ENCODE data around the gene HOXA7.

The HOXA7 gene

DNA sequence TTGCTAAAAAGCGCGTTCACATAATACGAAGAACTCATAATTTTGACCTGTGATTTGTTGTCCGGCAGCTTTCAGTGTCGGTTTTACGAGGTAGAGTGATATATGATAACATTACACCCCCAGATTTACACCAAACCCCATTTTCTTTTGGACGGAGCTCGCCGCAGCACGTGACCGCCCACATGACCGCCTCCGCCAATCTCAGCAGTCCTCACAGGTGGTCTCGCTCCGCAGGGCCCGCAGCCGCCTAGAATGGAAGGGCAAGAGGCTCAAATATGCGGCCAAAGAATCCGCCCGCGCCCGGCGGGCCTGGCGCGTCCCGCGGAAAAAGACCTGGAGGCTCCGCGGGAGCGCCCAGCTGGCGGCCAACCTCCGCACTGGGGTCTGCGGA is at the start of gene HOXA7:
HOXA7 (minus strand) TSS at position 168 of the 391 bp plus-strand sequence; CDS start at position 38, 130 bp downstream.
- DNase-seq (ENCODE audit: extremely low read depth in 1 of 2, low read depth in 1 of 2) = no peak

DNA sequence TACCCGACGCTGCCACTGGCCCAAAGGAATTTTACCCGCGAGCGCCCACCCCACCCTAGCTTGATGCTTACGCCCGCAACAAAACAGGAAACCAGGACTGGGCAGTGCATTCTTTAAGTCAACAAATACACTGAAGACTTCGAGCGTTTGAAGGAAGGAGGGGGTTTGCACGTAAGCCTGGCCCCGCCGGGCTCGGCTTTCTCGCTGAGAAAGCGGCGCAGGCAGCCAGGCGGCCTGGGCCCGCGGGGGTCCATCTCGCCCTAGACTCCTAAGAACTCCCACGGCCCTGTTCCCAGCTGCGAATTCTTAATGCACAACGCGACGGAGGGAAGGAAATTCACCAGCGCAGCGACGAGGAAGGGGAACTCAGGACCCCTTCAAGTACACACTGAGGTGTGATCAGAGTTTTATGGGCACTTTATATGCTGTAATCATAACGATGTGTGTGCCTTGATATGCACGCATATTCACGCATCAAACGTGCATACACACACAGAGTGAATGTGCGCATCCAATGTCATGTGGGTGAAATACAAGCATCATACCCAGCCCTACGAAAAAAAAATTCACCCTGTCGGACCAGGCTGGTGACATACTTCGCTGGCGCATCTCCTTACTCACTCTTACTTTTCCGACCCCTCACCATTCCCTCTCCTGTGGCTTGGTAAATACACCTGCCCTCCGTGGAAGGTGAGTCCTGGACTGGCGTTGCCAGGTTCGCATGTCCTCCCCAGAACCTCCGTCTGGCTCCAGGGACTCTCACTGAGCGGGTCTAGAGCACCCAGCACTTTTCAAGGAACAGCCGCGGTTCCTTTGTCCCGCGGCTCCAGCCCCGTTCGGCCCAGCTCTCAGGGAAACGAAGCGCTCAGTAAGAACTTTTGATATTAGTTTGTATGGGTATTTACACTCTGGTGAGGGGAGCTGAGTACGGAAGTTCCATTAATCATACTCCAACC is 49.1 kb upstream of the HOXA7 start:
- DNase-seq (ENCODE audit: extremely low read depth in 1 of 2, low read depth in 1 of 2) = no peak

DNA sequence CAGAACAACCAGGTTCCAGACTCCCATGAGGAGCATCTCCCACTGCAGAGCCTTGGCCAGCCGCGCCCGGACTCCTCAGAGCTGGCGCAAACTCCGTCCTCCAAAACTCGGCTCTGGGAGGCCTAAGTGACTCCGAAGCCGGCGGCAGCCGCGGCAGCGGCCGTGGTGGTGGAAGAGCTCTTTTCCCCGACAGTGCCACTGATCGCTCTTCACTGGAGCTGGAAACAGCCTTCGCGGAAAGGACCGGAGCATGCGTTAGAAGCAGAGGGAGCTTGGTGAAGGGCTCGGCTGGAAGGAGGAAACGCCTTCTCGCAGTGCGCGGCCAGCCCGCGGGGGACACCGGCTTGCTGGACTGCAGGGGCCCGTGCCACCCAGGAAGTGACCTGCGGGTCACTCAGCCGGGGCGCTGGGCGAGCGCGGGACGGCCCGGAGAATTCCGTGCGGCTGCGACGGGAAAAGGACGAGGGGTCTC is 48.4 kb upstream of the HOXA7 start:
- DNase-seq (ENCODE audit: extremely low read depth in 1 of 2, low read depth in 1 of 2) = no peak

DNA sequence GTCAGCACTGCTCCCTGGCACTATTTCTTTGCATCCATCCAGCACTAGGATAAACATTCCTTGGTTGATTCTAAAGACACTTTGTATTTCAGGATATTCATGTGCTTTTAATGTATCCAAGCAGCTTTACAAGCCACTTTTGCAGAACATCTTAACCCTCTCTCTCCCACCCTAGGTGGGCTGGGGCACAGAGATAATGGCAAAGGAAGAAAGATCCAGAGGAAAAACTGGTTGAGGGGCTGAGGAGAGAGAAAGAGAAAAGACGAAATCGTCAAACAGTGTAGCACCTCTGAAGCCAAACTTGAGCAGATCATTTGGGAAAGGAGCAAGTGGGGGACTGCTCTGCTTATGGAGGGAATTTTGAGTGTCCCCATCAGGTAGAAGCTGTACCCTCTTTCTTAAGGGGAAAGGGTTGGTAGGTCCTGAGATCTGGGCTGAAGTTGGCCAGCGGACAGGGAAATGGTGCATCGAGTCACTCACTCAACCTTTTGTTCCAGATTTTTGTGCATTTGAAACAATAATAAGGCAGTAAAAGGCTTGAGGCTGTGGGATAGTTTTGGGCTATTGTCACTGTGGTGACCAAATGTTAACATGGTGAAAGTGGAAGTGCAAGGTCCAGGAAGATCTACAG is 47.6 kb upstream of the HOXA7 start:
- DNase-seq (ENCODE audit: extremely low read depth in 1 of 2, low read depth in 1 of 2) = no peak

DNA sequence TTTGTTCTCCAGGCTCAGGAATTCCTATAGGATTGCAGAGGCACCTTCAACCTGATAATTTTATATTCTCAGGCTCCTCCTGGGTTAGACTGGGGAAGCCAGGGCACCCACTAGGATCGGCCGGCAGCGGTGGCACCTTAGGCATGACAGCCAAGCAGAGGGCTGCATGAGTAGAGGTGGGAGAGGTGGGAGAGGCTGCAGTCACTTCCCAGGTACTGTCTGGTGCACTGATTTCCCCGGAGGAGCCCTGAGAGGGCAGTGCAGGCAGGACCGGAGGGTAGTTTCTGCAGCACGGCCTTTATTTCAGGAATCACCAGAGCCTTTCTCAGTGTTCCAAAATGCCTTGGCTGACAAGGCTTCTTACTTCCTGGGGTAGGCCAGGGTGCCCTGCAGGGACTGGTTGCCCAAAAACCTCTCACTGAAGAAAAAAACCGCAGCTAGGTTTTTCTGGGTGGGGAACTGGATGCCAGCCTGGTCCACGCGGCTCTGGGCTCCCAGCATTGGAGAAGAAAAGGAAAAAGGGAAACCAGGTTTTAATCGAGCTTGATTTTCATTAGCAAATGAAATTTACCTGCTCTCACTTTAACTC is 47.0 kb upstream of the HOXA7 start:
- no peak for DNase-seq (ENCODE audit: extremely low read depth in 1 of 2, low read depth in 1 of 2)

DNA sequence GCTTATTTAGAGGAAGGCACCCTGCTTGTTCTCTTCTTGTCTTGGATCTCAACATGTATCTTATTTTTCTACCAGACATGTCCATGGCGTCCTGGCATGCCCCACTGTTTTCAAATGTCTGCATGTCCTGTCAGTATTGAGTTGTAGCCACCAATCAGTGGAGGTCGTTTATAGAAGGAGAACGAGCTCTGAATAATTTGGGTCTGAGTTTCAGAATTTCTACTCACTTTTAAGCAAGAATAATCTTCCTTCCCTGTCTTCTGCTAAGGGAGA is 46.3 kb upstream of the HOXA7 start:
- DNase-seq (ENCODE audit: extremely low read depth in 1 of 2, low read depth in 1 of 2) = no peak

DNA sequence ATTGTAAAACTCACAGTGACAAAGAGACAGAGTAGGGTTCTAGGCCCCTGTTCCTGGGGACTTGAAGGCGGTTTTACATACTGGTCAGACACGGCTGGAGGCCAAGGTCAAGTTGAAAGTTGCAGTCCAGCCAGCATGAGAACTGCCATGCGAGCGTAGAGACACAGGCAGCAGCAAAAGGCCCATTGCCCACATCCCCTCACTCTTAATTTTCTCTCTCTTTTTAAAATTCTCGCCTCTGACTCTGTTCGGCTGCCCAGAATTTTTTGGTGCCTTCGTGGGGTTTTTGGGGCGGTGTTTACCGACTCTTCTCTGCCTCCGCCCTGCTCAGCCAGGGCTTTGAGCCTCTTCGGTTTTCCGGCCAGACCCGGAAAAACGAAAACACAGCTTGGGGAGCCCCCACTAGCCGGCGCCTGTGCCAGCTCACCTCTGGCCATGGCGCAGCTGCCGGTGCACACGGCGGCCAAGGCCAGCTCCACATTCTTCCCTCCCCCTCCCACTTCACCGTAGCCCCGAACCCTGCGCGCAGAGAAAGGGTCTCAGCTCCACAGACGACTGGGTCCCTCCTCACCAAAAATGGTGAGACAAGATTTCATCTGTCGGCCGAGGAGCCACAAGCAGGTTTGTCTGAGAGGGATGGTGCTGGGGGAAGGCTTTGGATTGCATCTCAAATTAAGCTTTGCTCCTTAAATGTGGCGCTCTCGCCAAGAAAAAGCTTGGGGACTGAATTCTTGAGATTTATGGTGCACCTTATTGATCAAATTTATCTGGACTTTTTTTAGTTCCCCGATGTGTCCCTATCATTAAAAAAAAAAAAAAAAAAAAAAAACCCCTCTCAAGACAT is 45.8 kb upstream of the HOXA7 start:
- DNase-seq (ENCODE audit: extremely low read depth in 1 of 2, low read depth in 1 of 2) = no peak

DNA sequence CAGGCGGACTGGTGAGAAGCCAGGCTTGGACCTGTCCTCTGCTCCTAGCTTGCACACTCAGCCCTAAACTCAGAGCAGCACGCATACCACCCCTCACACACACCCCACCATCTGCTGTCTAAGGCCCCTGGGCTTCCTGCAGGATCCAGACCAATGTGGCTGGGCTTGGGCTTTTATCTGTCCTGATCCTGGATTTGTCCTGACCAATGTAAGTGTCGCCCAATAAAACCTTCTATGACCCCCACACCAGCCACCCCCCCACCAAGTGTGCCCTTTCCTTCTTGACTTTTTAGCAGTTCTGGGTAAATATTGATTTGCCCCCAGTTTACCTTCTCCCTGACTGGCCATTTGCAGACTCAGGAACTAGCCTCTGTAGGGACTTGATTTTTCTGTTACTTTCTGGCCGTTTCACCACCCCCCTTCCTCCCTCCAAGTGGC is 45.1 kb upstream of the HOXA7 start:
- no peak for DNase-seq (ENCODE audit: extremely low read depth in 1 of 2, low read depth in 1 of 2)

DNA sequence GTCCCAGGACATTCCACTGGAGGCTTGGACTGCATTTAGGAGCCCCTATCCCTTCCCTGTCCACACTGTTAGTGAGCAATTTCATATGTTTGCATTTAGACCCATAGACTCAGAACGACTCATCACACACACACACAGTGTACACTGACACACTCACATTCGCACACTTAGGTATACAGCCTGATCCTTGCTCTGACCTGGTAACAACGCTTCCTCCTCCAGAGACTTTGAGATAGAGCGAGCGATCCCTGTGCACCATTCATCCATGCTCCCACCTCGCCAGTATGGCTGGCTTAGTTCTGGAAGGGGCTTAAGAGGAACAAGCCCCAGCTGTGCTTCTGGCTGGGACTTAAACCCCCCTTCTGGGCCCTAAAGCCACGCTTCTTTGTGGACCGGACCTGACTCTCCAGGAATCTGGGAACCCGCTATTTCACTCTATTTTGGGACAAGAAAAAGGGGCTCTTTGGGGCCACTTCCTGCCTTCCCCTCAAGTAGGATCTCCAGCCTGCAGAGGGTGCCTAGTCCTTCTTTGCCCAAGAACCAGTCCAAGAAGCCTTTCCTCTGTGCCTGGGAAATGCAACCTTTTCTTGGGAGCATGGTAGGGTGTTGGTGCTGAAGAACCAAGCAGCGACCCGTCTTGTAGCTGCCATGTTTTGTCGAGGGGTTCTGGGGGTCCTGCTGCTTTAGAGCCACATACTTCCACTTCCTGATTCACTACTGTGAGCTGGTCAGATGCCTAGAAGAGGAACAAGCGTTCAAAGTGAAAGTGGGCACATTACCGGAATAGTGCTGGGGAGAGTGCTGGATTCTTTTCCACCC is 44.5 kb upstream of the HOXA7 start:
- no peak for DNase-seq (ENCODE audit: extremely low read depth in 1 of 2, low read depth in 1 of 2)

DNA sequence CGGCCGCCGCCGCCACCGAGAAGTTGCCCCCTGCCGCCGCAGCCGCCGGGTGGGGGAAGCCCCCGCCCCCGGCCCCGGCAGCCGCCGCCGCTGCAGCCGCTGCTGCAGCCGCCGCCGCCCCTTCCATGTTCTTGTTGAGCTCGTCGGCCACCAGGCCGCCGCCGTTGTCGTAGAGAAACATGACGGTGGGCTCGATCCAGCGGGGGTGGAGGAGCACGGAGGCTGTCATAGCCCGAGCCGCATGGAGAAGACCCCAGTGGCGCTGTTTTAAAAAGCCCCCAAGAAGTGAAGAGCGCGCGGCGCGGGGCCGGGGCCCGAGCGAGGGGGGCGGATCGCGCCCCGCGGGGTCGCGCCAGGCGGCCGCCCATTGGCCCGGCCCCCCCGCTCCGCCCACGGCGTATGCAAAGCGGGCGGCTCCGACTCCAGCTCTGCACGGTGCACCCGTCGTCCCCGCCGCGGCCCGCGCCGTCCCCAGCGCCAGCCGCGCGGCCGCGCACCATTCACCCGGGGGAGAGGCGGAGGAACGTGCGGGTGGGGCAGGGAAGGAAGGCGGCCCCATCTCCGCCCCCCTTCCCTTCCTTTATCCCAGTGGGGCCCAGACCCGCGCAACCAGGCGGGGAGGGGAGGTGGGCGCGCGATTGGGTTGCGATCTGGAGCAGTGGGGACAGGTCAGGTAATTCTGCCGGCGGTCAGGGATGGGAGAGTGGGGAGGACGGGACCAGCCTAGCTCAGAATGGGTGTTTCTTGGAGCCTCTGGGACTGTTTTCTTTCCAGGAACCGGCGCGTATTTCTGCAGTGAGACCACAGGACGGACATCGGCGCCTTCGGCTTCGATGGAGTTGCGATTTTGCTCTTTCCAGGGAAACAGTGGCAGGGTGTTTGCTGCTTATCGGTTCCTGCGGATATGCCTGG is 43.6 kb upstream of the HOXA7 start, which contains the start of gene HOXA13:
HOXA13 (minus strand) TSS at position 243 of the 912 bp plus-strand sequence; CDS start at position 229, 14 bp downstream.
- DNase-seq (ENCODE audit: extremely low read depth in 1 of 2, low read depth in 1 of 2) = no peak

DNA sequence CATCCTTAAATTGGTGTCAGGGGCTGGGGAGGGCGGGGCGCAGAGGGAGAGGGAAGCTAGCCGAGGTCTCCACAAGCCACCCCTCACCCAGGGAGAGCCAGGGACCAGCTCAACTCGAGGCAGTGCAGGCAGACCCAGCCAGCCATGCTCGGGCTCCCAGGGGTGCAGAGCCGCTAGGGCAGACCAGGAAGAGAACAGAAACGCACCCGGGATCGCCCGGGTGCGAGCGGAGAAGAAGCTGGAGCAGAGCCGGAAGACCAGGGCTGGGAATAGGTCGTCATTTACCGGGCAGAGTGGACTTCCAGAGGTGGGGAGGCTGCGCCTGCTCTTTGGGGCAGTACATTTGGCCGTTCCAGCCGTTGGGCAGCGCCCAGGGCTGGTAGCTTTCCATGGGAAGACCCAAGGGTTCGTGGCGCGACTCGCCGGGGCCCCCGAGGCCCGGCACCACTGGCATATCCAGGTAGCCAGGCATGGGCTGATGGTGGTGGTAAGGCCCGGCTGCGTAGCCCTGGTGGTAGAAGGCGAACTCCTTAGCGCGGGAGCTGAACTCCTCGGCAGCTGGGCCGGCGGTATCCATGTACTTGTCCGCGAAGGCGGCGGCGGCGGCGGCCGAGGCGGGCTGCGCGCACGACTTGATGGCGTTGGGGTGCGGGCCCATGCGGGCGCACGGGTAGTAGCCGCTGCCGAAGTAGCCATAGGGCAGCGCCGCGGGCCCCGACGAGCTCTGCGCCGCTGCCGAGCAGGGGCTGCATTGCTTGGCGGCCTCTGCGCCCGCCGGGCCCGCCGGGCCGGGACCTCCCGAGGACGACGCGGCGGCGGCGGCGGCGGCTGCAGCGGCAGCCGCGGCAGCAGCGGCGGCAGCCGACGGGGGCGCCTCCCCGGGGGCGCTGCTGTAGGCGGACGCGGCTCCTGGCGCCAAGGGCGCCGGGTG is 42.7 kb upstream of the HOXA7 start:
- no peak for DNase-seq (ENCODE audit: extremely low read depth in 1 of 2, low read depth in 1 of 2)

DNA sequence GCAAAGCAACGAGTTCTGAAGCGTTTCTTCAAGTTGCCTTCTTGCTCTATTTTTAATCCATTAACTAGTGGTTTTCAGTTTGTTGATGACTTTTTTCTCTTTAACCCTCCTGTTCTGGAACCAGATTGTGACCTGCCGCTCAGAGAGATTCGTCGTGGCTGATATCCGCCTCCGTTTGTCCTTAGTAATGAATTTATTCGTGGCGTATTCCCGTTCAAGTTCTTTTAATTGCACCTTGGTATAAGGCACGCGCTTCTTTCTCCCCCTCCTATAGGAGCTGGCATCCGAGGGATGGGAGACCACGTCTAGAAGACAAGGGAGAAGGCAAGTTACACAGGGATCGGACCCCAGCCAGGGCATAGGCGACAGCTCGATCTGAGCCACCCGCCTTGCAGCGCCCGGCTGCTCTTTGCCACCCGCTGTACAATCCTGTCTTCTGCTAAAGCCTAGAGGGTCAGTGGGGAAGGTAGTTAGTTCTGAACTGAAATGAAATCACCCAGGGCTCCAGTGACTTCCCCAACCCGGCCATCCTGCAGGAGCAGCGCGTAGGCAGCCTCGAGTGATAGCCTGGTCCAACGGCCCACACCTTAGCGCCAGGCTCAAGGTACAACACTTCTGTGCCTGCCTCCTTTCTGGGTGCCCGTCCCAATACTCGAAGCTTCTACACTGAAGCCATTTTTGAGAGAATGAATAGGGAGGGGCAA is 41.8 kb upstream of the HOXA7 start:
- no peak for DNase-seq (ENCODE audit: extremely low read depth in 1 of 2, low read depth in 1 of 2)

DNA sequence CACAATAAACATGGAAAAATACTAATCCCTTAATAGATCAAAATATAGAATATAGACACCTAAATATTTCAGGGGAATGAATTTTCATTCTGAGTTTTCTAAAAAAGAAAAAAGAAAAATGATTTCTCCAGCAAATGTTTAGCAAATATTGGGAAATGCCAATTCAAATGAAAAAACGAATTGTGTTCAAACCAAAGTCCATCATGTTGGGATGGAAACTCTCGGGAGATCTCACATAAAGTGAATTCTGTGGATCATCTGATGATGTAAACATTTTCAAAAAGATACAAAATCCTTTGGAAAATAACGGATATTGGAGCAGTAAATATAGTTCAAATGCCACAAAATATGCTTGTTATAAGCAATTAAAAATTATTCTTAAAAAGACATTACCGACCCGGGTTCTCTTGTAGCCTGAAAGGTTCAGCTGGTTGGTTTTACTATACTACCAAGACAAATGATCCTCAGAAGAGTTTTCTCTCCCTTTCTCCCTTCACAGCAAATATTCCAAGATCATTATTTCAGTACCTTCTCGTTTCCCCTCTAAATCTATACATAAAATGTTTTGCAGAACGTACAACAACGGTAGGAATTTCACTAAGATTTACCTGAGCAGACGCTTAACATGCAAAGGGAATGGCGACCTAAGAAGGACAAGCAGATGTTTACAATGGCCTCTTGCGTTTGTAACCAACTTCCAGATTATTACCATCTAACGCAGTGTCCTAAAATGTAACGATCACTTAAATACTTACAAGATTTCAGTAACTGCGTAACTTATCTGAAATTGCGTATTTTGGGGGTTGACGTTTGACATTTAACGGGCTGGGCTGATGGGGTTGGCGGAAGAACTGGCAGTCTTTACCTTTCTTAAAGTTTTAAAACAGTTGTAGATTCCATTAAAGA is 40.9 kb upstream of the HOXA7 start:
- DNase-seq (ENCODE audit: extremely low read depth in 1 of 2, low read depth in 1 of 2) = no peak

DNA sequence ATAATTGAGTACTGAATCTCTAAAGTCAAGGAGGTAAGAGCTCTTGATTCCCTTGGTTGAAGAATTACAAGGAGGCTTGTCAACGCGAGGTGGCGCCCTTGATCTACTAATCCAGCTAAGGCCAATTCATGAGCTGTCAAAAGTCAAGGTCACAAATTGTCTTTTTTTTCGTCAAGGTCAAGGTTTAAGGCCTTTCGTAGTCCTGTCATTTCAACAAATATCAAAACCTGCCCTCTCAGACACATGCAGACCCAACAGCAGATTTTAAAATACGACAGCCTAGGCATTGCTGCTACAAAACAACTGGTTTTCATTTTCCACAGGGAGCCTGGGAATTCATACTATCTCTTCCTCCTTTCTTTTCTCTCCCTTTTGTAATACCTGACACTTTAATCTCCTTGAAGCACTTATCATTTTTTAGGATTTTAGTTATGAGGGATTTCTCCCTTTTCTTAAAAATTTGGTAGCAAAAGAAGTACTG is 39.9 kb upstream of the HOXA7 start:
- DNase-seq (ENCODE audit: extremely low read depth in 1 of 2, low read depth in 1 of 2) = peak; percentile 71 to 77

DNA sequence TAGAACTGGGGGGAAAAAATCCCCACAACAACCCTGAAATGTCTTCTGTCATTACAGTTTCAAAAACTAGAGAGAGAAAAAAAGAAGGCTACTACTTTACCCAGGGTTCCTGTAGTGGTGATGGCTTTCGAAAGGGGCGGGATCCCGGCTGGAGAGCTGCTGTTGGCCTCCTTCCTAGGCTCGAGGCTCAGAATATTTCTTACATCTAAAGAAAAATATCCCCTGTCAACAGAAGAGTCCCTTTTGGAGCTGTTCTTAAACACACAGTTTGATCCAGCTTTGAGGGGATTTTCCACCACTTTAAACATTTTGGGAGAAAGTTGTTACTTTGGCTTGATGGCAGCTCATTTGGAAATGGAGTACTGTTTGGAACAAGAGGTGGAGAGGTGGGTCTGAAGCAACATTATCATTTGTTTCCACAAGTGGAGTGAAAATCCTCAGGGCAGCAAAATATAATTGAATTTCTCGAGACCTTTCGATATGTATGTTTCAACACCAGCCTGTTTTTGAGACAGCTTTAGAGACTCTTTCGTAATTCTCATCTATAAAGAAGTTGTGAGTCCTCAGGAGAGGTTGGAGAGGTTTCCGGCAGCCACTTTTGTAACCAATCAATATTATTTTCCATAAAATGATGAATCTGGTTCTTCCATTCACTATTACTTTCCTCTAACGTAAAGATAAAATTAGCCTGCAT is 38.4 kb upstream of the HOXA7 start:
- no peak for DNase-seq (ENCODE audit: extremely low read depth in 1 of 2, low read depth in 1 of 2)

DNA sequence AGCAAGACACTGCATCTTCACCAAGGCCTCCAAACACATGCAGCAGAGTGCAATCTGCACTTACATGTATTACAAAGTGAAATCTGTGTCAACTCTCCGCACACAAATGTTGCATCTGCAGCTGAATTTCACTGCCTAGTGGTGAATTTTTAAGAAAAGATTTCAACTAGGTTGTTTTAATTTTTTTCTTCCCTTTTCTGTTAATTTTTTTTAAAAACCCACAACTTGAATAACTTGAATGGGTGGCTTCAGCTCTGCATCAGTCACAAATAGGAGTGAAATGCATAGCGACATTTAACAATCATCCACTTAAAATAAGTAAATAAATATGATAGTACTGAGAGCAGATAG is 37.5 kb upstream of the HOXA7 start:
- no peak for DNase-seq (ENCODE audit: extremely low read depth in 1 of 2, low read depth in 1 of 2)

All from activated CD8-positive, alpha-beta memory T cell treated with anti-CD3 and anti-CD28 coated beads for 1 hour (primary cell).